Ectodermal cell (in vitro differentiated cells): ENCODE measurements around the gene FKRP.

Experiments
- H3K27ac ChIP-seq: 2 replicates; pipeline ENCODE4 v1.7.0; 2013; ENCODE audit warnings: mild to moderate bottlenecking, low read depth, low read length; ENCODE audit not compliant: insufficient read depth, poor library complexity, severe bottlenecking
- H3K27me3 ChIP-seq: 2 replicates; pipeline ENCODE4 v1.7.0; 2013; ENCODE audit warnings: mild to moderate bottlenecking, low read length; ENCODE audit not compliant: insufficient read depth, control insufficient read depth, poor library complexity, severe bottlenecking
- H3K36me3 ChIP-seq: one replicate; pipeline ENCODE4 v1.7.0; 2013; ENCODE audit warnings: low read length; ENCODE audit not compliant: control insufficient read depth, insufficient read depth
- H3K4me1 ChIP-seq: one replicate; pipeline ENCODE4 v1.7.0; 2013; ENCODE audit warnings: low read length; ENCODE audit not compliant: control insufficient read depth, insufficient read depth
- H3K4me3 ChIP-seq: 2 replicates; pipeline ENCODE4 v1.7.0; 2013; ENCODE audit warnings: low read depth, low read length, control low read depth; ENCODE audit not compliant: insufficient read depth
- H3K9me3 ChIP-seq: 2 replicates; pipeline ENCODE4 v1.7.0; 2013; ENCODE audit warnings: mild to moderate bottlenecking, low read length, moderate library complexity; ENCODE audit not compliant: control insufficient read depth
- WGBS, 2 experiments: methylation state at CpG; one replicate each; pipeline ENCODE4 v1.1.7; 2013; ENCODE audit warnings: missing lambda C conversion rate in 2 of 2; 5-methylcytosine and 5-hydroxymethylcytosine counted together

FKRP gene

DNA sequence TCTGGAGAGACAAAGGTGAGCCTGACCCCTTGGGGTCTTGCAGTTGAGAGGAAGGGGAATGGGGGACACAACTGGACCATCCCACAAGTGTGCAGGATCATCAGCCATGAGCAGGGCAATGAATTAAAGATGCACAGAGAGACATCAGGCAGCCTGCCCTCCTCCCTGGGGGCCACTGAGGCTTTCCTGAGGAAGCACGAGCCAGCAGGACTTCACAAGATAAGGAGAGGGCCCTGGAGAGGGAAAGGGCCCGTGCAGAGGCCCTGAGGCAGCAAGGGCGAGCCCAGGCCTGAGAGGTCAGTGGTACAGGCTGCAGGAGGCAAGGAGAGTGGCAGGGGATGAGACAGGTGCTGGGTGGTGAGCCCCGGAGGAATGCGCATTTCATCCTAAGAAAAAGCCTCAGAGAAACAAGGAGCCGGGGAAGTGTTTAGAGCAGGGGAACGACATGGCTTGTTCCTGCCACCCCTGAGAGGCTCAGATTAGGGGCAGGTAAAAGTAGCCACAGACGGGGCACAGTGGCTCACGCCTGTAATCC lies 19.9 kb upstream of the FKRP start:
- no peaks in the 10 kb centered on the region for H3K9me3 ChIP-seq
- H3K4me3 ChIP-seq: no peak overlapping the region
- 86 to 91% methylated on average over 9 of the region's 9 CpGs for WGBS, 2 experiments
- no peak overlapping the region for H3K27ac ChIP-seq
- no peaks in the 10 kb centered on the region for H3K4me1 ChIP-seq
- peaks cover 86% of the 10 kb centered on the region for H3K36me3 ChIP-seq
- H3K27me3 ChIP-seq: no peaks in the 10 kb centered on the region

DNA sequence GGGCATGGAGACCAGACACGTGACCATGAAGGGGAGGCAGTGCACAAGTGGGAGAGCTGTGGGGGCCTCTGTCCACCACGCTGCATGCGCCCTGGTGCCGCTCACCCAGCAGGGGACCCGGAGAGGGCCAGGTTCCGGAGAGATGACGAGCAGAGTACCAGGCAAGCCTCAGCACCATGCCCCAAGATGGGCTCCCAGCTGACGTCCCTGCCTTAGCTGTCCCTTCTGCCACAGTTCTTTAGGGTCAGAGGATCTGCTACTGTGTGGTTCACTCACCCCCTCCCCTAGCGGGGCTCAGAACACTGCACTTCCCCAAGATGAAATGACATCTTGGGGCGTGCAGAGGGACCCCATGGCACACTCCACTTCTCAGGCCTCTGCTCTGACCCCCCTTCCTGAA lies 19.3 kb upstream of the FKRP start:
- H3K27me3 ChIP-seq: no peaks in the 10 kb centered on the region
- H3K36me3 ChIP-seq: peaks cover 84% of the 10 kb centered on the region
- H3K4me1 ChIP-seq: no peaks in the 10 kb centered on the region
- no peak overlapping the region for H3K27ac ChIP-seq
- WGBS, 2 experiments: 93 to 94% methylated on average over 10 of the region's 10 CpGs
- no peak overlapping the region for H3K4me3 ChIP-seq
- no peaks in the 10 kb centered on the region for H3K9me3 ChIP-seq

DNA sequence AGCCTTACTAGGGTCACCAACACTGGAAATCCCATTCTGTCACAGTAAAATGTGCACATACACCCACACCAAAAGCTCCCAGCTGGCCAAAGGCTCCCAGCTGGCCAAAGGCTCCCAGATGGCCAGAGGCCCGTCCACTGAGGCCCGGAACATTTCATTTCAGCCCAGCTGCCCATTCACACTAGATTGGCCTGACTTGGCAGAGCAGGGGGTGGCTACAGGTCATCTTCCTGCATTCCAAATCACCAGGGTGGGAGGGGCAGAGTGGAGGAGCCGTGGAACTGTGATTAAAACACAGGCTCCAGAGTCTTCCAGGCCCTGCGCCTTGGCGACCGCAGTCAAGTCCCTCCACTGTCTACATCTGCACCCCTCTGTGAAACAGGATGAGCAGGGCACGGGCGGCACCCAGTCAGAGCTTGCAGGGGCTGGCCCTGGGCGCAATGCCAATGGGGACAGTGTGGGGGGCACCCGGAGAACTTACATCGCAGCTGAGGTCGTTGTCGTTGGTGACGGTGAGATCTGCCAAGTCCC lies 18.8 kb upstream of the FKRP start:
- Histone ChIP-seq H3K27ac (no peak overlapping the region), H3K4me3 (no peak overlapping the region), H3K27me3 (no peaks in the 10 kb centered on the region), H3K4me1 (no peaks in the 10 kb centered on the region), H3K36me3 (peaks cover 80% of the 10 kb centered on the region), H3K9me3 (no peaks in the 10 kb centered on the region)
- WGBS, 2 experiments: 94 to 96% methylated on average over 14 of the region's 14 CpGs

DNA sequence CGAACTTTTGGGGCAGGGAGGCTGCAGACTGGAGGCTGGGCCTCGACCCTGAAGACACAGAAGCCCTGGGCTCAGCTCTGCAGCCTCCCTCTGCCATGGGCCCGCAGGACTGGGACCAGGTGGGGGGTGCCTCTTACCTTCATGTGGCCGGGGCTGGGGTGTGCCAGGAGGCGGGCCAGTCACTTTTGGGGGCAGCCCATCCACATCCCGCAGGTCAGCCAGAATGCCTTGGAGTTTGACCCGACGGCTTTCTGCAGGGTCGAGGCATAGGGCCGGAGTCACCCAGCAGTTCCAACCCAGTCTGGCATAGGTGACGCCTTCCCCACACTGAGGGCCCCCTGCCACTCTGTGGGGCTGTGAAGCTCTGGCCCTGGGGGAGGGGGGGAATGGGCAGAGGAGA lies 18.1 kb upstream of the FKRP start:
- Histone ChIP-seq H3K27me3 (no peaks in the 10 kb centered on the region), H3K9me3 (no peaks in the 10 kb centered on the region), H3K36me3 (peaks cover 78% of the 10 kb centered on the region), H3K27ac (no peak overlapping the region), H3K4me3 (no peak overlapping the region), H3K4me1 (no peaks in the 10 kb centered on the region)
- 94 to 95% methylated on average over 11 of the region's 11 CpGs for WGBS, 2 experiments

DNA sequence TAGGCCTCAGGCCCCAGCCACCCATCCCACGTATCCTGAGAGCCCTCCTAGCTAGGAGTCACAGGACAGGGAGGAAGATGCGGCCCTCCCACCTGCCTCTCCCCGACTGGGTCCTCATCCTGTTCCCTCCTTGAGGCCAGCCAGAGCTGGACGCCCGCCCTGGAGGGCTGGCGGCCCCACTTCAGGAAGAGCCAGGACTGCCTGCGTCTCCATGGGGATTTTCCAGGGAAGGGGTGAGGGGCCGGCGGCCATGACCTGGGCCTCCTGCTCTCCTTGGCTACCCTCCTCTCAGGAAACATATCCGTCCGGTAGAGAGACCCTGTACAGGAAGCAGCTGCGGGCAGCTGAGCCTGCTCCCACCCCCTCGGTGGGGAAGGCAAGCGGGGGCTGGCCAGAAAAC lies 17.6 kb upstream of the FKRP start:
- no peaks in the 10 kb centered on the region for H3K27me3 ChIP-seq
- H3K4me3 ChIP-seq: no peak overlapping the region
- WGBS, 2 experiments: 95 to 98% methylated on average over 14 of the region's 14 CpGs
- H3K36me3 ChIP-seq: peaks cover 74% of the 10 kb centered on the region
- H3K27ac ChIP-seq: no peak overlapping the region
- H3K4me1 ChIP-seq: no peaks in the 10 kb centered on the region
- H3K9me3 ChIP-seq: no peaks in the 10 kb centered on the region

DNA sequence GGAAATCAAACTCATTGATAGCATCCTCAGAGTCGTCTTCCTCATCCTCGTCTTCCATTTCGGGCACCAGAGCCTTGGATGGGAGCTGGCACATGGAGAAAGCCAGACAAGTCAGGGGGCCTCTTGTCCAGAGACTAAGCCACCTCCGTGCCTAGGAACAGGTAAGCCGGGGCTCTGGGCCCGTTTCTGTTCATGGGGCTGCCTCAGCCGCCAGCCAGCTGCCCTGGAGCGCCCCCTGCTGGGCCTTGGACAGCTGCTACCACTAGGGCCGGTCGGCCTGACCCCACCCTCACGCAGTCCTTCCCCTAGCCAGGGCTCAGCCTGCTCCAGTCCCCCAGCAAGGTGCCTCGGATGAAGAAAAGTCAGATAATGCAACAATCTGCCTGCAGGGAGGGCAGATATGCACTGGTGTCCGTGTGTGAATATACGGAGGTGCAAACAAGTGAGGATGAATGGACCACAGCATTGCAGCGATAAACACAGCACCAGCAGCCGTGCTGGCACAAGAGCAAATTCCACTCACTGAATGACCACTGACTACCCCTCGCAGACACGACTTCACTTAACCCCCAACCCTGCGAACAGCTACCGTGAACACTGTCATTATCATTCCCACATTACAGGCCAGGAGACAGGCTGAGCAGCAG lies 17.0 kb upstream of the FKRP start:
- no peak overlapping the region for H3K4me3 ChIP-seq
- whole genome bisulfite sequencing, 2 experiments: 70 to 72% methylated on average over 20 of the region's 20 CpGs

DNA sequence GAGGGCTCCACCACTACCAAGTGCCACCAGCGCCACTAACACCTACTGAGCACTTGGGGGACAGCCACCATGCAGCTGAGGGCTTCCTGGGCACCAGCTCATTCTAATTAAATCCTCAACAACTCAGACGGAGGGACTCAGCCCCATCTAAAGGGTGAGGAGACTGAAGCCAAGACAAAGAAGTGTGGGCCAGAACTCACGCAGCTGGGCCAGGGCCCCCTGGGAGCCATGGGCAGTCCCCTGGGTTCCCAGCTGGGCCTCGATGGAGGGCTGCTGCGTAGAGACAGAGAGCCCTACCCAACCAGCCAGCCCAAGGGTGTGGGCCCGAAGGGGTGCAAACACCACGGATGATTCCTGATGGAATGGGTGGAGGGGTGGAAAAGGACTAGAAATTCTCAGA lies 16.2 kb upstream of the FKRP start:
- Histone ChIP-seq H3K27me3 (no peaks in the 10 kb centered on the region), H3K9me3 (no peaks in the 10 kb centered on the region), H3K4me1 (no peaks in the 10 kb centered on the region), H3K4me3 (no peak overlapping the region), H3K27ac (no peak overlapping the region), H3K36me3 (peaks cover 62% of the 10 kb centered on the region)
- 93 to 96% methylated on average over 7 of the region's 7 CpGs for WGBS, 2 experiments

More for the DNA sequence above, 17.0 kb upstream of the FKRP start:
- Histone ChIP-seq H3K4me1 (no peaks in the 10 kb centered on the region), H3K27ac (no peak overlapping the region), H3K9me3 (no peaks in the 10 kb centered on the region), H3K27me3 (no peaks in the 10 kb centered on the region), H3K36me3 (peaks cover 68% of the 10 kb centered on the region)

DNA sequence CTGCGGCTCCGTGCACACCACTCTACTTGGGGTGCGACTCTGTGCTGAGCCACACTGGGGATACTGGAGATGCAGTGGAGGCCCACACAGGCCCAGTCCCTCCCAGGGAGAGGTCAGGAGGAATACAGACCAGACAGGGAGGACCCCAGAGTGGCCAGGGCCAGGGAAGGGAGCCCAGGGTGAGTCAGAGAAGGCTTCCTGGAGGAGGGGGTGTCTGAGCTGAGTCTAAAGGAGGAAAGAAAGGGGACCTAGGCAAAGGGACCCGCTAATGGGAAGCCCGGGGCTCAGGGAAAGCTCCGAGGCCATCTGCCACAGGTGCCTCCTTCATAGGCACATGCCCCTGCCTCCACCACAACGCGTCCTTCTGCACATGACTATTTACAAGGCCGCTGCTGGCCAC lies 15.7 kb upstream of the FKRP start:
- Histone ChIP-seq H3K9me3 (no peaks in the 10 kb centered on the region), H3K36me3 (peaks cover 57% of the 10 kb centered on the region), H3K4me1 (no peaks in the 10 kb centered on the region), H3K27ac (no peak overlapping the region), H3K4me3 (no peak overlapping the region), H3K27me3 (no peaks in the 10 kb centered on the region)
- 94 to 98% methylated on average over 9 of the region's 9 CpGs for WGBS, 2 experiments

DNA sequence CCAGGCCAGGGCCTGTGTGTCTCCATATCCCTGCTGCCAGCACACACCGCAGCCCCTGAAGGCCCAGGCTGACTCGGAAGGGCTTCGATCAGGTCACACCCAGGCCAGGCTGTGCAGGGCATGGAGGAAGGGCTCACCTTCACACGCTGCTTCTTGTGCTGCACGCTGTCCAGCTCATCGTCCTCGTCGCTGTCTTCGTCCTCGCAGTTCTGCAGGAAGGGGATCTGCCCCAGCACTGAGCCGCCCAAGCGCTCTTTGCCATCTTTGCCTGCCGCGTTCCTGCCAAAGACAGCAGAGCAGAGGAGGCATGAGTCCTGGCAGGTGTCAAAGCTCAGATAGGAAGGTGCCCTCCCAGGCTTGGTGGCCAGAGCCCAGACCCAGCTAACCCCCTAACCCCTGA lies 15.3 kb upstream of the FKRP start:
- Histone ChIP-seq H3K36me3 (peaks cover 57% of the 10 kb centered on the region), H3K27ac (no peak overlapping the region), H3K9me3 (no peaks in the 10 kb centered on the region), H3K4me3 (no peak overlapping the region), H3K27me3 (no peaks in the 10 kb centered on the region), H3K4me1 (no peaks in the 10 kb centered on the region)
- 96 to 97% methylated on average over 14 of the region's 14 CpGs for WGBS, 2 experiments

DNA sequence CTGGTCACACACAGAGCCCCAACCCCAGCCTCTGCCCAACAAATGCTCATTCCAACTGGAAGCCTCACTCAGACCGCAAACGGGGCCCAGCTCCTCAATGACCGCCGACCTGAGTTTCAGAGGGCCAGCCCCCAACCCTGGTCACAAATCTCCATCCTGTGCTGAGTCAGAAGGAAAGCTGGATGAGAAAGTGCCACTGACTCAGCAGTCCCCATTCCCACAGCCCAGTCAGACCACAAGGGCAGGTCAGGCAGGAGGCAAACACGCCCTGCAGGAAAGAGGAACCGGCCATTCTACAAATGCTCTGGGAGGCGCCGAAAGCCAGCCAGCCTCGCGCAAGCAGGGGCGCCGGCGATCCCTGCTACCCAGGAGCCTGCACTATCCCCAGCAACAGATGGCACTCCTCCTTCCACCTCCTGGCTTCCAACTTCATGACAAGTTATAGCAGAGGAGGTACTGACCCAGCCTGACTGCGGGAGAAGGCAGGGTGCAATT lies 14.8 kb upstream of the FKRP start:
- 92 to 93% methylated on average over 14 of the region's 14 CpGs for WGBS, 2 experiments

More for the DNA sequence above, 14.8 kb upstream of the FKRP start:
- Histone ChIP-seq H3K27ac (peak overlapping the region; percentile 8), H3K27me3 (no peaks in the 10 kb centered on the region), H3K4me1 (no peaks in the 10 kb centered on the region), H3K4me3 (no peak overlapping the region), H3K36me3 (peaks cover 52% of the 10 kb centered on the region), H3K9me3 (no peaks in the 10 kb centered on the region)
